GM12801 (cell line): ENCODE results near the gene NFATC2.

Source experiments
- TF ChIP-seq, protein P1 (sequence below): IDR thresholded peaks from one replicate; pipeline ENCODE4 v1.5.1; 2011; ENCODE audit warnings: control low read depth; ENCODE audit not compliant: insufficient read length; ENCODE audit errors: extremely low read depth

Gene NFATC2

DNA sequence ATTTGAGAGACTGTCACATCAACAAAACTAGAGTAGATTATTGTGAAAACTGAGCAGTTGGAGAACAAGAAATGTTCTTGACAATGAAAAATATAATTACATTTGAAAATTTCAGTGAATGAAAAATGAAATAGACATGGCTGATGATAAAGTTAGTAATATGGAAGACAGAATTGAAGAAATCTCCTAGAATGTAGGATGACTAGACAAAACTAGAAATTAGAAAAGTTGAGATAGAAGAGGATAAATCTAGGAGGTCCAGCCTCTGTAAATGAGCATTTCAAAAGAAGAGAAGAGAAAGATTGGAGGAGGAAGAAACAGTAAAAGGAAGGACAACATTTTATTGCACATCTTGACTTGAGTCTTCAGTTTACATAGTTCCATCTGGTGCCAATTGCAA is 178.7 kb downstream of the NFATC2 start:
- TF ChIP-seq, protein P1, sequence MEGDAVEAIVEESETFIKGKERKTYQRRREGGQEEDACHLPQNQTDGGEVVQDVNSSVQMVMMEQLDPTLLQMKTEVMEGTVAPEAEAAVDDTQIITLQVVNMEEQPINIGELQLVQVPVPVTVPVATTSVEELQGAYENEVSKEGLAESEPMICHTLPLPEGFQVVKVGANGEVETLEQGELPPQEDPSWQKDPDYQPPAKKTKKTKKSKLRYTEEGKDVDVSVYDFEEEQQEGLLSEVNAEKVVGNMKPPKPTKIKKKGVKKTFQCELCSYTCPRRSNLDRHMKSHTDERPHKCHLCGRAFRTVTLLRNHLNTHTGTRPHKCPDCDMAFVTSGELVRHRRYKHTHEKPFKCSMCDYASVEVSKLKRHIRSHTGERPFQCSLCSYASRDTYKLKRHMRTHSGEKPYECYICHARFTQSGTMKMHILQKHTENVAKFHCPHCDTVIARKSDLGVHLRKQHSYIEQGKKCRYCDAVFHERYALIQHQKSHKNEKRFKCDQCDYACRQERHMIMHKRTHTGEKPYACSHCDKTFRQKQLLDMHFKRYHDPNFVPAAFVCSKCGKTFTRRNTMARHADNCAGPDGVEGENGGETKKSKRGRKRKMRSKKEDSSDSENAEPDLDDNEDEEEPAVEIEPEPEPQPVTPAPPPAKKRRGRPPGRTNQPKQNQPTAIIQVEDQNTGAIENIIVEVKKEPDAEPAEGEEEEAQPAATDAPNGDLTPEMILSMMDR = no peak

DNA sequence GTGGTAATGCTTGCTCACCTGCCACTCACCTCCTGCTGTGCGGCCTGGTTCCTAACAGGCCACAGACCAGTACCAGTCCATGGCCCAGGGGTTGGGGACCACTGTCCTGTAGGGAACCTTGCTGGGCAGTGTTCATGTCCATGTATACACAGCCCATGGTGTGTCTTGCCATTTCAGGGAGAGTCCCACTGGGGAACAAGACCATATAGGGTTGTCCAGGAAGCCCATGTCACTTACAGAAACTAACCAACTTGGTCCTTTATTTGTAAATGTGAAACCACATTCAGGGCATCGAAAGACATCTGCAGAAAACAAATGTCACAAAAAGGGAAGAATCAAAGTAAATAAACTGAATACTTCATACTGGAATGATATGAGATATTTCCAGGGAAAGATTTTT is 179.1 kb downstream of the NFATC2 start:
- TF ChIP-seq, protein P1 = no peak

DNA sequence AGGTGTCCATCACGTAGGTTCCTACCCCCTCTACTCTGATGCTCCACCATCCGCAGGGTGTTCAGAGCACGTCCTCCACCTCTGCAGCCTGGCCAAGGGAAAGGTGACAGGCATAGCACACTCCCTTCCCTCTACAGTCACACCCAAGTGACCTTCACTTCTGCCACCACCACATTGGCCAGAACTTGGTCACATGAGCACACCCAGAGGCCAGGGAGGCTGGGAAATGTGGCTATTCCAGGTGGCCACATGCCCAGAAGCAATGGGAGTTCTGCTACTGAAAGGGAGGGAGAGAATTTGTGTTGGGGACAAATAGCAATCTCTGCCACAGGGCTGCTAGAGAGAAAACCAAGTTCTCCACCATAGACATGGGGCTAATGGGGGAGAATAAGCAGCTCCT is 180.3 kb downstream of the NFATC2 start:
- TF ChIP-seq, protein P1 = no peak

- TF ChIP-seq, protein P1 = no peak
Observed at GRCh38 chr20:51361258-51361657, 181.3 kb downstream of the NFATC2 start.

DNA sequence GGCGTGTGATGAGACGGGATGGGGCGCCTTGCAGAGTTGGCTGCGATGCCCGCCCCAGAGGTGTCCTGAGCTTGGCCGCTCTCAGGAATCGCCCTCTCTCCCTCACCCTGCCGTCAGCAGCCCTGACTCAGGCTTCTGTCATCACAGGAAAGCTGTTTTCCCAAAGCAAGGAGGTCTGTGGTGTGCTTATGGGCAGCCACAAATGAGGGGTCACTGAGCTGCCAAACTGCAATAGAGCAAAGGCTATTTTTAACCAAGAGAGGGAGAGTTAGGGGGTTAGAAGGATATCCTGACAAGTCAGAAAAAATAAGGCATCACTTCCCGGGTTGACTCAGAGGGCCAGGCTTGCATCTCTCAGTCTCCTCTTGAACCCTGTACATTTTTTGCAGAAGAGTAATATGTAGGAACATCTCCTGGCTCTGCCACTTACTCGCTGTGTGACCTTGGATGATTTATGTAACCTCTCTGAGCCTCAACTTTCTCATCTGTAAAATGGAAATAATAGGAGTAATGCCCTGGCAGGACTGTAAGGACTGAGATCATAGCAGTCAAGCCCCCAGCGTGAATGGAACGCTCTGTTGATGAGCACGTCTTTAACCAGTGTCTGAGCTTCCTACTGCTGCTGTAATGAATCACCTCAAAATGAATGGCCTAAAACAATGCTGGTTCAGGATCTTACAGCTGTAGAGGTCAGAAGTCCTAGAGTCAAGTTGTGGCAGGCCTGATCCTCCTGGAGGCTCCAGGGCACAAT is 181.9 kb downstream of the NFATC2 start:
- TF ChIP-seq, protein P1 = no peak

DNA sequence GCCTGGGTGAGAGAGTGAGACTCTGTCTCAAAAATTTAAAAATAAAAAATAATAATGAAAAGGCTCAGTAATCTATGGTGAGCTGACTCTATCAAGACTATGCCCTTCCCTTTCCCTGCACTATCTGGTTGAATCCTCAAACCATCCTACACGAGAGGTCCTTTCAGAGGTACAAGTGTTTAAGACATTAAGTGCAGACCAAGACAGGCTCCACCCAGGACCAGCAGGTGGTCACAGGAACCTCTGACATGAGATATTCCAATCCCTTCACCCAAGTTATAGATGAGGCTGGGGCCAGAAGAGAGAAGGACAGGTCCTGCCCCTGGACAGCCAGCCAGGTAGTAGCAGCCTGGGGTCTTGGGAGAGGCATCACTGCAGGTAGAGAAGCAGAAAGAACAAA is 182.6 kb downstream of the NFATC2 start:
- TF ChIP-seq, protein P1 = no peak

DNA sequence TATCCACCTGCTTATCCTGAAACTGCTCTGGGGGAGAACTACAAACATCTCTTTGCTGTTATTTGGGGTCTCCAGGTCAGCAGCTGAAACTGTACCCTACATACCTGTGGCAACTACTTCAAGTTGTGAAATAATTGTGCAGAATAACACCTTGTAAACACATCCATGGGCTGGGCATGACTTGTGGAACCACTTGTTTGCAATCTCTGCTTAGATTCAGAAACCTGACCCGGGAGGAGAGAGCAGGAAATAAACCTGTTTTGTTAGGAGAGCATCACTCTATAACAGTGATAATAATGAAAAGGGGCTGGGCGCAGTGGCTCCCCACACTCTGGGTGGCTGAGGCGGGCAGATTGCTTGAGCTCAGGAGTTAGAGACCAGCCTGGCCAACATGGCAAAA is 183.1 kb downstream of the NFATC2 start:
- TF ChIP-seq, protein P1 = no peak
